Lower leg skin (tissue), 3 donors: Measurements from ENCODE around the gene CH25H.

Experiments
- CTCF ChIP-seq, 3 donors: fragments of 450-650 bp; IDR thresholded peaks; one replicate each; pipeline ENCODE4 v1.5.1; 2016; ENCODE audit warnings: antibody characterized with exemption in 3 of 3, mild to moderate bottlenecking in 3 of 3, moderate library complexity in 2 of 3
- POLR2A ChIP-seq, 2 donors: fragments of 450-650 bp; IDR thresholded peaks; one replicate each; pipeline ENCODE4 v1.6.1; 2016 to 2017; ENCODE audit warnings: antibody characterized with exemption in 2 of 2, mild to moderate bottlenecking in 1 of 2, moderate library complexity in 1 of 2

- TF ChIP-seq CTCF (IDR thresholded peaks at IDR 0.05), result no peak
- TF ChIP-seq POLR2A (IDR thresholded peaks at IDR 0.05), result no peak
Measured at GRCh38 chr10:89210794-89211425, 3.8 kb upstream of the CH25H start.
